Limb (tissue), 2 donors: Measurements from ENCODE around the gene SCYL2.
"Not testable (repeated sequence)": the region's sequence is repeated elsewhere in the genome, so short reads cannot be mapped to it uniquely, and the experiment has no call there.

Experiments used
- DNase-seq, 2 donors: peaks; one replicate each; pipeline ENCODE4 v3.0.0-alpha.2; 2016; ENCODE audit errors: extremely low spot score in 2 of 2

SCYL2 gene

DNA sequence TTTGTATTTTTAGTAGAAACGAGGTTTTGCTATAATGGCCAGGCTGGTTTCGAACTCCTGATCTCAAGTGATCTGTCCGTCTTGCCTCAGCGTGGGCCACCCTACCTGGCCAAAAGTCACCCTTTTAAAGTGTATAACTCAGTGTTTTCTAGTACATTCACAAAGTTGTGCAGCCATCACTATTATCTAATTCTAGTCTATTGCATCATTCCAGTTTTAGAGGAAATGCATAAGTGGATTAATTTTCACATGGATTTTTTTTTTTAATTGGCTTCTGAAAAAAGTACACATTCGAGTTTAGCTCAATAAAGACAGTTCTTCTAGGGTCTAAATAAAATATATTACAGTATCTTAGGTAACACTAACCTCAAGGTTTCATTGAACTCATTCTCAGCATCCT, 3.8 kb upstream of the SCYL2 start:
- DNase-seq: no peak

DNA sequence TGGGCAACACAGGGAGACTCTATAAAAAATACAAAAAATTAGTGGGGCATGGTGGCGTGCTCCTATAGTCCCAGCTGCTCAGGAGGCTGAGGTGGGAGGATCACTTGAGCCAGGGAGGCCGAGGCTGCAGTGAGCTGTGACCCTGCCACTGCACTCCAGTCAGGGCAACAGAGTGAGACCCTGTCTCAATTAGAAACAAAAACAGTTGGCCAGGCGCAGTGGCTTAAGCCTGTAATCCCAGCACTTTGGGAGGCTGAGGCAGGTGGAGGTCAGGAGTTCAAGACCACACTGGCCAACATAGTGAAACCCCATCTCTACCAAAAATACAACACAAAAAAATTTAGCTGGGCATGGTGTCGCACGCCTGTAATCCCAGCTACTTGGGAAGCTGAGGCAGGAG, 1.9 kb upstream of the SCYL2 start:
- DNase-seq: not testable (repeated sequence)

DNA sequence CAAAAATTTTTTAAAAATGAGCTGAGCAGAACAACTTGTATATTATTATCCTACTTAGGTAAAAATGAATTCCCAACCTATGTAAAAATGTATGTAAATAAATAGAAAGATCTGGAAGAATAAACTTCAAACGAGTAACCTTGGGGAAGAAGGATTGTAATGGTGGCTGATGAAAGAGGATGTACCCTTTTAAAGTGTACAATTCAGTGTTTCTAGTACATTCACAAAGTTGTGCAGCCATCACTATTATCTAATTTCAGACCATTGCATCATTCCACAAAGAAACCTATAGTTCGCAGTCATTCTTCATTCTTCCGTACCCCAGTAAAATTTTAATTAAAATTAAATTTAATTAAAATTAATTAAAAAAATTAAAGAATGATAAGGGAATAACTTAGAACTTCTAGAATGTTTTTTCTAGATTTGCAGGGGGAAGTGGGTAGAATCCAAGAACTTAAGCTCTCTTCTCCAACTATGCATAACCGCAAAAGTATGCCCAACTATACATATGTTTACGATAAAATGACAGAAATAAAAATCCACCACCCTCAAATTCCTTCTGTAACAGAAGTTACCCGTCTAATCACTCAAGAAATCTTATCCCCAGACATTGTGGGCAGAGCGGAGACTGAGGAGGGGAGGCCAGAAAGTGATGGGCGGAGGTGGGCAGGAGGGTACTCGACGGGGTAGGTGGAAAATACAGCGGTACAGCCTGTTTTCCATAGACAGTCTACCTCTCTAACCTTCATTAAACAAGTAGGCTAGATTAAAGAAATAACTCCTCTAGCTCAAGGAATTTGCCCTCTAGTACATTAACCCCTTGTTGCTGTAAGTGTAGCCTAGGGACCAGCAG, 1.0 kb upstream of the SCYL2 start:
- DNase-seq: peak in 1 of 2 donors; percentile 3

DNA sequence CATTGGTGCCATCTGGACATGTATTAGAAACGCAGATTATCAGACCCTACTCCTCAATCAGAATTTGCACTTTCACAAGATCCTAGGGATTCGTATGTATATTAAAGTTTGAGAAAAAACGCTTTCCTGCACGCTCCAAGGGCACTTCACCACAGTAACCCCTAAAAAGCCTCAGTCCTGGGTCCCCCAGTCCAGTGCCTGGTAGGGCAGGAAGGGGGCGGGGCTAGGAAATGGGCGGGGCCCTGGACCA, 467 bp upstream of the SCYL2 start:
- no peak for DNase-seq

DNA sequence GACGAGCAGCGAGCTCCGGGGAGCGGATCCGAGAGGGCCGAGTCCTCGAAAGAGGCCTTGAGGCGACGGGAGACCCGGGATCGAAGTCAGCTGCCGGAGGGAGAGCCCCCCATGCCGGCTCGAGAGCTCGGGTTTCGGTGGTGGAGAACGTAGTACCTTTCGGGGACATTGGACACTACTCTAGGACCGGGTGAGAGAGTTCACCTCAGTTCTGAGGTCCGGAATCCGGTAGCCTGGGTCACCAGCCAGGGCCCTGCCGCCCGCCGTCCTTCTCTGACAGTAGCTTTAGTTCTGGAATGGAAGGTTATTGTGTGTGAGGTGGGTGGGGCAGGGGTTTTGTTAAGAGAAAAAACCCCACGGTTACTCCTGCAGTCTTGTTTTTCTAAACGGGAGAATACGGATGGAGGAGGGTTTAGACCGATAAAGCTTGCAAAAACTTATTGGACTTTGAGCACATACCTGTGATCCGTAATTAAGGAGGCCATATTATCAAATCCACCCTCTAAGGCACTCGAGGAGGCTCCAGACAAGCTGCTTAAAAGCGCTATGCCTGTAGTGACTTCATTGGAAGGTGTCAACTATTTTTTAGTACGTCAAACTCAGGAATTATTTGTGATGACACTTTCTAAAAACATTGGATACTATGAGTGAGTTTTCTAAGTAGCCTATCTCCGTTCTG, 765 bp downstream of the SCYL2 start:
- no peak for DNase-seq

DNA sequence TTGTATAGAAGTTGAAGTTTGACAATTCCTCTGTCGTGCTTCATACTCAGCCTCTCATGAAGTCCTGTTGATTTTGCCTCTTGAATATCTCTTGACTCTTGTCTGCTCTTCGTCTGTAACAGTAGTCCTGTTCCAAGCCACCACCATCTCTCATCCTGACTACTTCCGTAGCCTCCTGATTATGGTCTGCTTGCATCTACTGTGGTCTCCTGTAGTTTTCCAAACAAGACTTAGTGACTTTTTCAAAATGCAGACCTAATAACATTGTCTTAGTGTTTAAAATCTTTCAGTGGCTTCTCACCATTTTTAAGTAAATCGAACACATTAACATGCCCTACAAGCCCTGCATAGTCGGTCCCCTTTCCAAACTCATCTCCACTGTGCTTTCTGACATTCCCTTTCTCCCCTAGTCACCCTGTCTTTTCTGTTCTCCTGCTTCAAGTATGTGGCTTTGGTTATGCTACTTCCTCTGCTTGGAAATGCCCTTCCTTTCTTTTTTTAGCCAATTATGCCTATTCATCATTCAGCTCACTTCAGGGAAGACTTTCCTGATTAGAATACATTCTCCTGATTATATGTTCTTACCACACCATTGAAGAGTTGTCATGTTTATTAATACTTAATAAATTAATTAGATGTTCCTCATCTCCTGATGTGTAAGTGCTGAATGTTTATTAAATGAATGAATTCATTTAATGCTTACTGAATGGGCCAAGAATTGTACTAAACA, 2.0 kb downstream of the SCYL2 start:
- DNase-seq: no peak

DNA sequence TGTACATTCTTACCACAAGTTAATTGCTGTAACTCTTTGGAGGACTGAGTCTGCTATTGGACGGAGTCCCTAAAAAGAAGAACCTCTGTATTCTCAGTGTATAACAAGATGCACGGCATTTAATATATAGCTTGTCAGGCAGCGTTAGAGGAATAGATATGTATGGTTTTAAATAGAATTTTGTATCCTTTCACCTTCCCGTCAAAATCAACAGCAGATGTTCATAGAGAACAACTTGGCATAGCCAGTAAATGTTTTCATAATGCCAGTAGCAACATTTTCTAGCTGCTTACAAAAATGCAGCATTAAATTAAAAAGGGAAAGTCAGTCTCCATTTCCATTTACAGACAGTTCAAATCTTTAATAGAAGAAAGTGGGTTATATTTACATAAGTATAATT, 6.8 kb downstream of the SCYL2 start:
- no peak for DNase-seq

DNA sequence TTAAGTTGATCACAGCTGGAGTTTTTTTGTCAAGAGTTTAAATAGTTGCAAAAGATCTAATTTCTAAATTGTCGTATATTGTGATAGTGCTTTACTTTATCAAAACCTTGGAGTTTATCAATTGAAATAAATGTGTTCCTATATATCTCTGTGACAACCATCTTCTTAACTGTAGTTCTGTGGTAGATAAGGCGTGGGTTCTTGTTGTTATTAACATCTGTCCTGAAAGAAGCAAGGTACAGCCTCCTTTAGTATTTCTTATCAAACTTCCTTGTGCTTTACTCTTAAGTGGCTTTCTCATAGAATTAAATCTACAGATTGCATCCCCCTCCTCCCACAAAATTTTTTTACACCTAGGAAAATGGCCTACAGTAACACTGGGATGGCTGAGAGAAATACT, 7.3 kb downstream of the SCYL2 start:
- no peak for DNase-seq

DNA sequence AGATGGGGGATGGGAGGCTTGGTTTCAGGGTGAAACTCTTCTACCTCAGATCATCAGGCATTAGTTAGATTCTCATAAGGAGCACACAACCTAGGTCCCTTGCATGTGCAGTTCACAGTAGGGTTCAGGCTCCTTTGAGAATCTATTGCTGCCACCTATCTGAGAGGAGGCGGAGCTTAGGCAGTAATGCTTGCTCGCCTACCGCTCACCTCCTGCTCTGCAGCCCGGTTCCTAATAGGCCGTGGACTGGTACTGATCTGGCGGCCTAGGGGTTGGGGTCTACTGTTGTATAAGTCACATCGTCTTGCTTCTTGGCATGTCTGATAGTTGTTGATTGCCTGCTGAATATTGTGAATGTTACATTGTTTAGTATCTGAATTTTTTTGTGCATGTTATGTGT, 12.2 kb downstream of the SCYL2 start:
- DNase-seq: no peak

DNA sequence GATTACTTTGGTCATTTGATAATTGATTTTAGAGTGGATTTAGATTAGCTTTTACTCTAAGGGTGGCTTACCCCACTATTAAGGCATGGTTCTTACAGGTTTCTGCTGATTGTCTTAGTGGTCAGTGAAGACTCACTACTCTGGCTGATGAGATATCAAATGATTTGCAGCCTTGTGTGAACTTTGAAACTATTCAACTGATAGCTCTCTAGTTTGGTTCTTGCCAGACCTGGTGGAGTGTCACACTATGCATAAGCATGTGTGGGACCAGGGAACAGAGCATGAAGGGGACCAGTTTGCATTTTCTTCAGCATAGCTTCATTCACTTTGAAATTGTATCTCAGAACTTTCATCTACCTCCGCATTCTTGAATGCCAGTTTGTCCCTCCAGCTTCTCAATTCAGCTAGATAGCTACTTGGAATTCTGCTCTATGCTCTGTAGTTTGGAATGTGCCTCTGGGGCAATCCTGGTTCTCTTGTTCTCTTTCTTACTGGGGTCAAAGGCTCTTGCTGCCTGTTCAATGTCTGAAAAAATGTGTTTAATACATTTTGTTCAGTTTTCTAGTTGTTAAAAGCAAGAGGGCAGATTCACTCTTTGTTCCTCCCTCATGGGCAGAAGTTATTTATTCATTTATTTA, 12.7 kb downstream of the SCYL2 start:
- no peak for DNase-seq

DNA sequence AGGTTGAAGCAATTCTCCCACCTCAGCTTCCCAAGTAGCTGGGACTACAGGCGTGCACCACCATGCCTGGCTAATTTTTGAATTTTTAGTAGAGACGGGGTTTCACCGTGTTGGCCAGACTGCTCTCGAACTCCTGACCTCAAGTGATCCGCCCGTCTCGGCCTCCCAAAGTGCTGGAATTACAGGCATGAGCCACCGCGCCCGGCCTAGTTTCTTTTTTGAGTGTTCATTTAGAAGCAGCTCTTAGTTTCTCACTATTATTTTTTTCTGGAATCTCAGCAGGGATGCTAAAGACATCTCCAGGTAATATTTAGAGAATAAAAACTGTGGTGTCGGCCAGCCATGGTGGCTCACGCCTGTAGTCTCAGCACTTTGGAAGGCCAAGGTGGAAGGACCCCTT, 17.6 kb downstream of the SCYL2 start:
- DNase-seq: not testable (repeated sequence)

DNA sequence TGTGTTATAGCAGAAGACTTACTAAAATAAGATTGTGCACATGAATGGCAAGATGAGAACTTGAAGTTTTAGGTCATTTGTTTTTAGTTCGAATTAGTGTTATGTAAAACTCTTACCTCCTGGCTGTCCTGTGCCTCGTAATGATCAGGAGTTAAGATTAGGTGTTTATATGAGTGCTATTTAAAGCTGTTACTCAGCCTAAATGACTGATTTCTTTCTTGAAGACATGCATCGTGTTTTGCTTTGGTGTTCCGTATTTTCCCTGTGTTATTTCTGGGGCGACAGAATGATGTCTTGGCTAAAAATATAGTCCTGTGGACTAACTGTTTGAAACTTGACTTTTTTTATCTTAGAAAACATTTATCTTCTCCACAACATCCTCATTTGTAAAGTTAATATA, 22.1 kb downstream of the SCYL2 start:
- DNase-seq: no peak

DNA sequence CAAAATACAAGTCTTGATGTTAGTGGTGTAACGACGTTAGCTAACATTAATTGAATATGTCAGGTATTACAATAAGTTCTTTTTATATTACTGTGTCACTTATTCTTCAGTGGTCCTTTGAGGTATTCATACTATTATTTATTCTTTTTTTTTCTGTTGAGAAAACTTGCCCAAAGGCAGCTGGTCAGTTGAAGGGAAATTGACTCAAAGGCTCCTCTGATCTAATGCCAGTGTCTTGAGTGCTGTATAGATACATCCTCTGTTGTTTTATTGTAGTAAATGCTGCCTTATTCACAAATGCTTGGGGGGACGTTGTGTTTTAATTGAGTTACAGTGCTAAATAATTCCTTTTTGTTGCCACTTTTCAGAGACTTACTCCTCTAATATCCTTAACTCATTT, 23.0 kb downstream of the SCYL2 start:
- DNase-seq: no peak

DNA sequence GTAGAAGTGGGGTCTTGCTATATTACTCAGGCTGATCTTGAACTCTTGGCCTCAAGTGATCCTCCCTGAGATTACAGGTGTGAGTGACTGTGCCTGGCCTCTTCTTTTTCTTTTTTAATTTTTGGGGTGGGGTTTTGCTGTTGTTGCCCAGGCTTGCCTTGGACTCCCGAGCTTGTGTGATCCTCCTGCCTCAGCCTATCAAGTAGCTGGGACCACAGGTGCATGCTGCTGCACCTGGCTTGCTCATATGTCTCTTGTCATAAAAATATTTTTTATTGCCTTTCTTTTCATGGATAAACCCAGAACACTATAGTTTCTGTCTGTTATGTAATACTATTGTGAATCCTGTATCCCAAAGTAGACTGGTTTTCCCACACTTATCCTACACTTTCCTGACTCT, 26.0 kb downstream of the SCYL2 start:
- DNase-seq: no peak

DNA sequence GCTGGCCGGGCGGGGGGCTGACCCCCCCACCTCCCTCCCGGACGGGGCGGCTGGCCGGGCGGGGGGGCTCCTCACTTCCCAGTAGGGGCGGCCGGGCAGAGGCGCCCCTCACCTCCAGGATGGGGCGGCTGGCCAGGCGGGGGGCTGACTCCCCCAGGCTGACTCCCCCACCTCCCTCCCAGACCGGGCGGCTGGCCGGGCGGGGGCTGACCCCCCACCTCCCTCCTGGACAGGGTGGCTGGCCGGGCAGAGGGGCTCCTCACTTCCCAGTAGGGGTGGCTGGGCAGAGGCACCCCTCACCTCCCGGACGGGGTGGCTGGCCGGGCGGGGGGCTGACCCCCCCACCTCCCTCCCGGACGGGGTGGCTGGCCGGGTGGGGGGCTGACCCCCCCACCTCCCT, 27.4 kb downstream of the SCYL2 start:
- not testable (repeated sequence) for DNase-seq

DNA sequence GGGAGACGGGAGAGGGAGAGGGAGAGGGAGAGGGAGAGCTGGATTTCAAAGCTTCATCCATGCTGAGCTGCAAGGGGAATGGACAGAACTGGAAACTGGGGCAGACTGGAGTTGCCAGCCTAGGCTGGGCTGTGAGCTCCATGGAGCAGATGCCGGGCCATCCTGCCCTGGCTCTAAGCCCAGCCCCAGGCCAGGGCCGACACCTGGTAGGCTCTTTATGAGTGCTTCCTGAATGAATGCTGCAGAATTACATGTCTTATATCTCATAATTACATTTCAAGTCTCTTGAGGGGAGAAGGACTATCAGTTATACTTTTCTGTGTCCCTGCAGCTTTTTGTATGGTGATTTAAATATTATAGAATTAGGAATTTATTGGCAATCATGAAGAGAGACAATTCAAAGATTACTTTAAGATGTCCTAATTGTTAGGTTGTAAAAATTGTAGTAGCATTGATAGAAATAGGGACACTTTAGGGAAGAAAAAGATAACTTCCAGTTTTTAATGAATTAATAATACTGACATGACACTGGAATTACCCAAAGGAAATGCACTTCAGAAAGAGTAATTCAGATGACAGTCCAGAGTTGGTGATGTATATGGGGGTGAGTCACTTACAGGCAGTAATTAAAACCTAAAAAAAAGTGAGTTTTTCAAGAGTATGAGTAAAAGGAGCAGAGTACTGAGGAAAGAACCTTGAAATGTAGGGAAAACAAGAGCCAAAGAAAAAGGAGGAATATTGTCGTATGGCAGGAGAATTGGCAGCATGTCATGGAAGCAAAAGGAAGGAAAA, 29.0 kb downstream of the SCYL2 start:
- DNase-seq: no peak

DNA sequence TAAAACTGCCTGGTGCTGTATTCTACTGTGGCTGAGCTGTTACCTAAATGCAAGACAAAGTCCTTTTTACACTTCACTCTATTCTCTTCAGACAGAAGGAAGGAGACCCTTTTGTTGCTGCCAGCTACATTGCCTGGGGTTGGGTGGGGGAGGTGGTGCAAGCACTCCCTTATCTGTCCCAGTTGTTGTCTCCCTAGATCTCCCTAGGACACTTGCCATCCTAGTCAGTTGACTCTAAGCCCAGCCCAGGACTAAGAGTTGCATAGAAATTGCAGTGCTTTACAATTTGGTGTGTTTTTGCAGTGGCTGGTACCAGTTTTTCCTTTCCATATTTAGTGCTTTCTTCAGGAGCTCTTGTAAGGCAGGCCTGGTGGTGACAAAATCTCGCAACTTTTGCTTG, 35.1 kb downstream of the SCYL2 start:
- DNase-seq: no peak

DNA sequence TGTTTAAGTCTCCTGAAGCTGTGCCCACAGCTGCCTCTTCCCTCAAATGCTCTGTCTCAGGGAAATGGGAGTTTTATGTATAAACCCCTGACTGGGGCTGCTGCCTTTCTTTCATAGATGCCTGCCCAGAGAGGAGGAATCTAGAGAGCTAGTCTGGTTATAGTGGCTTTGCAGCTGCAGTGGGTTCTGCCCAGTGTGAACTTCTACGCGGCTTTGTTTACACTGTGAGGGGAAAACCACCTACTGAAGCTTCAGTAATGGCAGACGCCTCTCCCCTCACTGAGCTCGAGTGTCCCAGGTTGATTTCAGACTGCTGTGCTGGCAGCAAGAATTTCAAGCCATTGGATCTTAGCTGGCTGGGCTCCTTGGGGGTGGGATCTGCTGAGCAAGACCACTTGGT, 36.9 kb downstream of the SCYL2 start:
- no peak for DNase-seq

DNA sequence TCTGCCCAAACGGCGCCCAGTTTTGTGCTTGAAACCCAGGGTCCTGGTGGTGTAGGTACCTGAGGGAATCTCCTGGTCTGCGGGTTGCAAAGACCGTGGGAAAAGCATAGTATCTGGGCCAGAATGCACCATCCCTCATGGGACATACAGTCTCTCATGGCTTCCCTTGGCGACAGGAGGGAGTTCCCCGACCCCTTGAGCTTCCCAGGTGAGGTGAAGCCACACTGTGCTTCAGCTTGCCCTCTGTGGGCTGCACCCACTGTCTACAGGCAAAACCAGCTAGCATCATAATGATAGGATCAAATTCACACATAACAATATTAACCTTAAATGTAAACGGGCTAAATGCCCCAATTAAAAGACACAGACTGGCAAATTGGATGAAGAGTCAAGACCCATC, 37.4 kb downstream of the SCYL2 start:
- not testable (repeated sequence) for DNase-seq

DNA sequence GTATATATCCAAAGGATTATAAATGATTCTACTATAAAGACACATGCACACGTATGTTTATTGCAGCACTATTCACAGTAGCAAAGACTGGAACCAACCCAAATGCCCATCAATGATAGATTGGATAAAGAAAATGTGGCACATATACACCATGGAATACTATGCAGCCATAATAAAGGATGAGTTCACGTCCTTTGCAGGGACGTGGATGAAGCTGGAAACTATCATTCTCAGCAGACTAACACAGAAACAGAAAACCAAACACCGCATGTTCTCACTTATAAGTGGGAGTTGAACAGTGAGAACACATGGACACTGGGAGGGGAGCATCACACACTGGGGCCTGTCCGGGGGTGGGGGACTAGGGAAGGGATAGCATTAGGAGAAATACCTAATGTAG, 41.2 kb downstream of the SCYL2 start:
- not testable (repeated sequence) for DNase-seq

DNA sequence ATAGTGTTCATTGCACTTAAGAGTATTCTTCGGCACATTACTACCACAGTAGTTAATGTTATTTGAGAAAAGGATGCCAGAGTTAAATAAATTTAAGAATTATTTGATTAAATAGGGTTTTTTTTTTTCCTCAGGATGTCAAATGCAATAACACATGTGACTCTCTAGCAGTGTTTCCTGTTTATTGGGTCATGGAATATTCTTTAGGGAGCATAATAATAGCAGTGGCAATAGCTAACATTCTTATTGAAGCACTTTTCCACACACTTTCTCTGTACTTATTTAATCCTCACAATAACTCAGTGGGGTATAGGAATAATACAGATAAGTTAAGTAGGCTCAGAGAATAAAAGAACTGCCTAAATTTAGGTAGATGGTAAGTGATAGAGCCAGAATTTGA, 44.3 kb downstream of the SCYL2 start:
- DNase-seq: no peak
